Gastrocnemius medialis (tissue), 4 donors: ENCODE data around the gene RNASET2. TPM values are rescaled to one million over a fixed set of nuclear protein-coding genes. Genes with fewer than 3 reads are reported as not detected.

Experiments
- ATAC-seq, 2 donors: fragments of 150-250 bp; one replicate each; pipeline ENCODE4 v1.9.1; 2016
- DNase-seq, 2 donors: peaks; one replicate each; pipeline ENCODE4 v3.0.0-alpha.2; 2019
- H3K27ac ChIP-seq, 4 donors: fragments of 200-600 bp; sonication (generic); 1 replicate in 1 of 4; 2 replicates in 3 of 4; pipeline ENCODE4 v1.5.1; 2016 to 2018; ENCODE audit warnings: mild to moderate bottlenecking in 2 of 4, moderate library complexity in 1 of 4
- H3K27me3 ChIP-seq, 3 donors: fragments of 200-600 bp; sonication (generic) in 2 of 3; 1 replicate in 1 of 3; 2 replicates in 2 of 3; pipeline versions ENCODE4 v1.5.1 to v1.6.0; 2016 to 2019; ENCODE audit warnings: mild to moderate bottlenecking in 1 of 3, moderate library complexity in 1 of 3
- H3K36me3 ChIP-seq, 2 donors: fragments of 200-600 bp; sonication (generic) in 1 of 2; one replicate each; pipeline ENCODE4 v1.5.1; 2017 to 2018
- H3K4me1 ChIP-seq, 2 donors: fragments of 200-600 bp; sonication (generic) in 1 of 2; one replicate each; pipeline ENCODE4 v1.5.1; 2016 to 2017; ENCODE audit warnings: mild to moderate bottlenecking in 2 of 2
- H3K4me3 ChIP-seq, 4 donors: fragments of 200-600 bp; sonication (generic) in 3 of 4; 1 replicate in 1 of 4; 2 replicates in 3 of 4; pipeline ENCODE4 v1.5.1; 2016 to 2019; ENCODE audit warnings: mild to moderate bottlenecking in 2 of 4
- H3K9me3 ChIP-seq, 3 donors: fragments of 200-600 bp; sonication (generic) in 2 of 3; 1 replicate in 1 of 3; 2 replicates in 2 of 3; pipeline ENCODE4 v1.5.1; 2016 to 2019
- POLR2A ChIP-seq, 2 donors: fragments of 450-650 bp; IDR thresholded peaks; one replicate each; pipeline ENCODE4 v1.6.1; 2017; ENCODE audit warnings: antibody characterized with exemption in 2 of 2, mild to moderate bottlenecking in 2 of 2, moderate library complexity in 2 of 2
- in situ Hi-C, 4 donors: fragments of 200-750 bp; cut with MboI; loops; one replicate each; pipeline versions ENCODE4 v1.15.0 to v1.8.0; 2017; ENCODE audit warnings: low sequenced_read_pairs in 4 of 4
- intact Hi-C: fragments of 100-400 bp; cut with DNase I; formaldehyde crosslinking; loops from one replicate; pipeline ENCODE4 v1.15.1; 2023; ENCODE audit warnings: low total_unique reads
- total RNA-seq, 4 donors: library from RNA; depleted of rRNA; stranded (reverse); fragments of >200 nt; gene quantifications; one replicate each; pipeline versions ENCODE4 v1.1.0 to v1.2.3, GENCODE V29; 2016
- TF ChIP-seq, protein P1 (sequence below), 5 experiments: fragments of 450-650 bp in 3 of 5; fragments of 200-600 bp in 2 of 5; sonication (generic) in 2 of 5; IDR thresholded peaks in 4 of 5; conservative IDR thresholded peaks in 1 of 5; 1 replicate in 4 of 5; 2 replicates in 1 of 5; pipeline ENCODE4 v1.5.1; 2016 to 2019; ENCODE audit warnings: antibody characterized with exemption in 5 of 5, mild to moderate bottlenecking in 3 of 5, moderate library complexity in 3 of 5

RNASET2 gene
- total RNA-seq, 4 donors from 2014 or later: 4.9 to 9.6 (median 6.5) TPM

DNA sequence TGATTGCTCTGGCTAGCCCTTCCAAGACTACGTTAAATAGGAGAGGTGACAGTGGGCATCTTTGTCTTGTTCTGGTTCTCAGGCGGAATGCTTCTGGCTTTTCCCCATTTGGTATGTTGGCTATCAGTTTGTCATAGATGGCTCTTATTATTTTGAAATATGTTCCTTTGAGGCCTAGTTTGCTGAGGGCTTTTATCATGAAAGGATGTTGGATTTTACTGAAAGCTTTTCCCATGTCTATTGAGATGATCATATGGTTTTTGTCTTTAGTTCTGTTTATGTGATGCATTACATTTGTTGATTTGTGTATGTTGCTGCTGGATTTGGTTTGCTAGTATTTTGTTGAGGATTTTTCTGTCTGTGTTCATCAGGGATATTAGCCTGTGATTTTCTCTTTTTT is 9.9 kb upstream of the RNASET2 start:
- ATAC-seq: no peak
- no peak for TF ChIP-seq POLR2A (IDR thresholded peaks at IDR 0.05)
- TF ChIP-seq, protein P1, sequence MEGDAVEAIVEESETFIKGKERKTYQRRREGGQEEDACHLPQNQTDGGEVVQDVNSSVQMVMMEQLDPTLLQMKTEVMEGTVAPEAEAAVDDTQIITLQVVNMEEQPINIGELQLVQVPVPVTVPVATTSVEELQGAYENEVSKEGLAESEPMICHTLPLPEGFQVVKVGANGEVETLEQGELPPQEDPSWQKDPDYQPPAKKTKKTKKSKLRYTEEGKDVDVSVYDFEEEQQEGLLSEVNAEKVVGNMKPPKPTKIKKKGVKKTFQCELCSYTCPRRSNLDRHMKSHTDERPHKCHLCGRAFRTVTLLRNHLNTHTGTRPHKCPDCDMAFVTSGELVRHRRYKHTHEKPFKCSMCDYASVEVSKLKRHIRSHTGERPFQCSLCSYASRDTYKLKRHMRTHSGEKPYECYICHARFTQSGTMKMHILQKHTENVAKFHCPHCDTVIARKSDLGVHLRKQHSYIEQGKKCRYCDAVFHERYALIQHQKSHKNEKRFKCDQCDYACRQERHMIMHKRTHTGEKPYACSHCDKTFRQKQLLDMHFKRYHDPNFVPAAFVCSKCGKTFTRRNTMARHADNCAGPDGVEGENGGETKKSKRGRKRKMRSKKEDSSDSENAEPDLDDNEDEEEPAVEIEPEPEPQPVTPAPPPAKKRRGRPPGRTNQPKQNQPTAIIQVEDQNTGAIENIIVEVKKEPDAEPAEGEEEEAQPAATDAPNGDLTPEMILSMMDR (IDR thresholded peaks at IDR 0.05 in 4 of 5, conservative IDR thresholded peaks at IDR 0.05 in 1 of 5): no peak
- in situ Hi-C loops: no loop called here

DNA sequence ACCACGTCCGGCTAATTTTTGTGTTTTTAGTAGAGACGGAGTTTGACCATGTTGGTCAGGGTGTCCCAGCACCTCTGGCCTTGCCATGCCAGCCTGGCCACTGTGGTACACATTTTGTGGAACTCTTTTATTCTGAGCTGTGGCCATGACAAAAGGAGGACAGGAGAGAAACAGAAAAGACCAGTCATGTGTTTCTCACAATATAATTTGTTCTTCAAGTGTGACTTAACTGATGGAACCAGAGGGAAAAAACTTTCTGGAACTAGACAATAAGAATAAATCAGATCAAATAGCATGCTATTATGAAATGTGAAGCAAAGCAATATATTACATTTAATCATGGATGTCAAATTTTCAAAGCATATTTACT is 4.2 kb upstream of the RNASET2 start:
- intact Hi-C loops (no loop called here), in situ Hi-C loops (no loop called here)
- no peak for DNase-seq
- Histone ChIP-seq H3K4me3 (no peak overlapping the region), H3K27ac (no peak overlapping the region), H3K9me3 (no peaks in the 10 kb centered on the region), H3K27me3 (no peaks in the 10 kb centered on the region), H3K36me3 (no peaks in the 10 kb centered on the region), H3K4me1 (peaks cover 0 to 11% of the 10 kb centered on the region in 2 donors)
- TF ChIP-seq POLR2A (IDR thresholded peaks at IDR 0.05): no peak
- TF ChIP-seq, protein P1 (IDR thresholded peaks at IDR 0.05 in 4 of 5, conservative IDR thresholded peaks at IDR 0.05 in 1 of 5): no peak
- no peak for ATAC-seq

More for the DNA sequence above, 9.9 kb upstream of the RNASET2 start:
- Histone ChIP-seq H3K27me3 (no peaks in the 10 kb centered on the region), H3K4me1 (no peaks in the 10 kb centered on the region), H3K9me3 (no peaks in the 10 kb centered on the region), H3K27ac (no peak overlapping the region), H3K4me3 (no peak overlapping the region), H3K36me3 (no peaks in the 10 kb centered on the region)
- intact Hi-C loops: no loop called here
- DNase-seq: no peak

DNA sequence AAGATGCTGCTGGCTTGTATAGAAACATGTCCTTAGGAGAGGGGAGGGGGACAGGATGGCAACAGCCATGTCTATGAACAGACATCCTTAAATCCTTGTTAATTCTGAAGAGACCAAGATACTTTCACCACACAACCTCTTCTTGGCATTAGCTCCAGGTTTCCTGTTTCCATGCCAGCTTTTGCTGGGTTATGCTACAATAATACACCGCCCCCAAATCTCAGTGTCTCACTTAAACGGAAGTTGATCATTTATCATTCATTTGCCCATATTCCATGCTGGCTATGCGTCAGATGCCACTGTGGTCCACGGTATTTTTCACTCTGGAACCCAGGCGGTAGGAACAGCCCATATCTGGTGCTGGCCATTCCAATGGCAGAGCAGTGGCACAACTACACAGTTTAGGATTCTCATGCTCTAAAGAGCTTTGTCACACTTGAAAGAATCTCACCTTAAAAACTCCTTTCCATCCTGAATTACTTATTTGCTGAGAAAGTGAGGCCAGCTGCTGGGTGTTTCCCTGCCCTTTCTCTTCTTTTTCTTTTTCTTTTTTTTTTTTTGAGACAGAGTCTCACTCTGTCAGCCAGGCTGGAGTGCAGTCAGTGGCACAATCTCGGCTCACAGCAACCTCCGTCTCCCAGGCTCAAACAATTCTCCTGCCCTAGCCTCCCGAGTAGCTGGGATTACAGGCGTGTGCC is 3.7 kb upstream of the RNASET2 start:
- Histone ChIP-seq H3K4me3 (no peak overlapping the region), H3K4me1 (peaks cover 0 to 17% of the 10 kb centered on the region in 2 donors), H3K27me3 (no peaks in the 10 kb centered on the region), H3K36me3 (no peaks in the 10 kb centered on the region), H3K27ac (no peak overlapping the region), H3K9me3 (no peaks in the 10 kb centered on the region)
- TF ChIP-seq, protein P1 (IDR thresholded peaks at IDR 0.05 in 4 of 5, conservative IDR thresholded peaks at IDR 0.05 in 1 of 5): no peak
- no peak for TF ChIP-seq POLR2A (IDR thresholded peaks at IDR 0.05)
- in situ Hi-C loops: no loop called here
- intact Hi-C loops: loop anchor here (10.0 kb wide), 1 partner anchor 175 kb away; no protein-coding TSS in a partner anchor
- no peak for ATAC-seq
- no peak for DNase-seq

DNA sequence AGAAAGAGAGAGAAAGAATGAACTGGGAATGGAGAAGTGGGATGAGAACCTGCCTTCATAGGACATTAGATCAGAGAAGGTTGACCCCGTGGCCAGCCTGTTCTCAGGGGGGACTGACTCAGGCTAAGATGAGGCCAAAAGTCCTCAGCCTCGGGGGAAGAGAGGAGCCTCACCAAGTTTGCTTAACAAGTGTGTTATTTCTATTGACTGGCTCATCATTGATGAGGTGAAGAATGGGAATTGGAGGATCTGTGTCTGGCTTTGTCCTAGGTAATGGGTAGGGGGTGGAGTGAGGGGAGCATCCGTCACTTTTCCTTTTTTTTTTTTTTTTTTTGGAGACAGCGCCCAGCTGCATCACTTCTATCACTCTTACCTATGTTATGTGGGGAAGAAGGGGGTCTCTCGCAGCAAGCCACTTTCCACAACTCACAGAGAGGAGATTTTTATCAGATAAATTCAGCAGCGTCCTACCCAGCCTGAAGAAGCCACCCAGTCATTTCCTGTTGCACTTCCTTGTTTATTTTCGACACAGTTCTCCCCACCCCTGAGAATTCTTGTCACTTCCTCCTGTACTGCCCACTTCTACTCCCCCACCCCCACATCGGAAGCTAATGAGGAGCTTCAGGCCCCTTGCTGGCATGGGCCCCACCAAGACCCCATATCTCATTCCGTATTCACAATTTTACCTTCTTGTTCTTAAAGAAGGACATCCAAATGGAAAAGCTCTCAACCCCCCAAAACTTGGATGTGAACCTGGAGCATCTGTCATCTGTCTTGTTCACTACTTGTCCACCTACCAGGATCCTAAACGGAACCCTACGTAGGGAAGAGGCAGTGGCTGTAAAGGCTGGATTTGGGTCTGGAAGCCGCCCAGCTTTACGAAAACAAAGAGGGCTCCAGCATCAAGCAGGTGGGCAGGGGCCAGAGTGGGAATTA is 2.8 kb upstream of the RNASET2 start:
- in situ Hi-C loops (no loop called here), intact Hi-C loops (loop anchor here (10.0 kb wide), 1 partner anchor 174 kb away; no protein-coding TSS in a partner anchor)
- no peaks in the 10 kb centered on the region for H3K36me3 ChIP-seq
- peaks cover 0 to 18% of the 10 kb centered on the region in 2 donors for H3K4me1 ChIP-seq
- peak overlapping the region in 2 of 4 donors; percentile 10 to 27 for H3K27ac ChIP-seq
- no peaks in the 10 kb centered on the region for H3K9me3 ChIP-seq
- no peak for TF ChIP-seq POLR2A (IDR thresholded peaks at IDR 0.05)
- TF ChIP-seq, protein P1 (IDR thresholded peaks at IDR 0.05 in 4 of 5, conservative IDR thresholded peaks at IDR 0.05 in 1 of 5): no peak
- no peaks in the 10 kb centered on the region for H3K27me3 ChIP-seq
- no peak overlapping the region for H3K4me3 ChIP-seq
- ATAC-seq (no peak), DNase-seq (no peak)
